ENCODE results near the gene ADAMTS6. TPM values are rescaled to one million over a fixed set of nuclear protein-coding genes. Genes with fewer than 3 reads are reported as not detected.

The ADAMTS6 gene
- total RNA-seq, 3 donors from 2014 or later (not counting 1 experiment from before 2014, with no cell fraction given): 0.47 to 1.4 (median 1.1) TPM

- no peak for DNase-seq
- WGBS (ENCODE audit: insufficient coverage): 84% methylated on average over 9 of the region's 9 CpGs
- Mint-ChIP-seq H3K9me3 (no peaks in the 10 kb centered on the region), H3K27ac (no peak overlapping the region), H3K4me1 (no peaks in the 10 kb centered on the region), H3K36me3 (no peaks in the 10 kb centered on the region), H3K4me3 (no peak overlapping the region), H3K27me3 (ENCODE audit: low read depth in 2 of 2) (peaks cover 4 to 14% of the 10 kb centered on the region in 2 donors)
- Histone ChIP-seq H3K4me1 (ENCODE audit: control insufficient read depth, insufficient read depth, low read length) (no peaks in the 10 kb centered on the region), H3K27me3 (ENCODE audit: control insufficient read depth, insufficient read depth, low read length) (no peaks in the 10 kb centered on the region), H3K9me3 (ENCODE audit: control insufficient read depth, insufficient read depth, low read length) (no peaks in the 10 kb centered on the region), H3K36me3 (ENCODE audit: control insufficient read depth, insufficient read depth, low read length) (no peaks in the 10 kb centered on the region), H3K27ac (ENCODE audit: low read length) (no peak overlapping the region), H3K4me3 (ENCODE audit: low read length) (no peak overlapping the region)
- intact Hi-C loops (cut with micrococcal nuclease): no loop called here
- no peak for TF ChIP-seq CTCF (IDR thresholded peaks at IDR 0.05)
- no peak for ATAC-seq
These were observed 337.4 kb downstream of the ADAMTS6 start for GRCh38 chr5:65144136-65144871.

GRCh38 chr5:65142511-65143011 is 339.2 kb downstream of the ADAMTS6 start:
- Mint-ChIP-seq H3K9me3 (no peaks in the 10 kb centered on the region), H3K4me3 (no peak overlapping the region)

GRCh38 chr5:65142016-65142415 is 339.7 kb downstream of the ADAMTS6 start:
- H3K36me3 ChIP-seq (ENCODE audit: control insufficient read depth, insufficient read depth, low read length): no peaks in the 10 kb centered on the region
- no peak for DNase-seq
- no peaks in the 10 kb centered on the region for H3K36me3 Mint-ChIP-seq
- no peak overlapping the region for H3K4me3 Mint-ChIP-seq
- H3K27ac ChIP-seq (ENCODE audit: low read length): no peak overlapping the region
- H3K4me1 Mint-ChIP-seq: no peaks in the 10 kb centered on the region
- H3K9me3 Mint-ChIP-seq: no peaks in the 10 kb centered on the region
- H3K4me3 ChIP-seq (ENCODE audit: low read length): no peak overlapping the region
- H3K9me3 ChIP-seq (ENCODE audit: control insufficient read depth, insufficient read depth, low read length): no peaks in the 10 kb centered on the region
- H3K27ac Mint-ChIP-seq: no peak overlapping the region
- no peak for ATAC-seq
- 100% methylated on average over 1 of the region's 2 CpGs for WGBS (ENCODE audit: insufficient coverage)
- H3K27me3 Mint-ChIP-seq (ENCODE audit: low read depth in 2 of 2): peaks cover 4 to 14% of the 10 kb centered on the region in 2 donors
- H3K4me1 ChIP-seq (ENCODE audit: control insufficient read depth, insufficient read depth, low read length): no peaks in the 10 kb centered on the region
- intact Hi-C loops (cut with micrococcal nuclease): no loop called here
- H3K27me3 ChIP-seq (ENCODE audit: control insufficient read depth, insufficient read depth, low read length): no peaks in the 10 kb centered on the region
- TF ChIP-seq CTCF (IDR thresholded peaks at IDR 0.05): no peak

More at GRCh38 chr5:65142511-65143011, 339.2 kb downstream of the ADAMTS6 start:
- H3K4me1 Mint-ChIP-seq: no peaks in the 10 kb centered on the region
- peaks cover 4 to 14% of the 10 kb centered on the region in 2 donors for H3K27me3 Mint-ChIP-seq (ENCODE audit: low read depth in 2 of 2)
- no peak overlapping the region for H3K27ac Mint-ChIP-seq
- Histone ChIP-seq H3K36me3 (ENCODE audit: control insufficient read depth, insufficient read depth, low read length) (no peaks in the 10 kb centered on the region), H3K27me3 (ENCODE audit: control insufficient read depth, insufficient read depth, low read length) (no peaks in the 10 kb centered on the region), H3K4me1 (ENCODE audit: control insufficient read depth, insufficient read depth, low read length) (no peaks in the 10 kb centered on the region), H3K4me3 (ENCODE audit: low read length) (no peak overlapping the region), H3K9me3 (ENCODE audit: control insufficient read depth, insufficient read depth, low read length) (no peaks in the 10 kb centered on the region), H3K27ac (ENCODE audit: low read length) (no peak overlapping the region)
- no peak for TF ChIP-seq CTCF (IDR thresholded peaks at IDR 0.05)
- intact Hi-C loops (cut with micrococcal nuclease): no loop called here
- DNase-seq (no peak), ATAC-seq (no peak)
- H3K36me3 Mint-ChIP-seq: no peaks in the 10 kb centered on the region
- WGBS (ENCODE audit: insufficient coverage): 49% methylated on average over 3 of the region's 3 CpGs

GRCh38 chr5:65141493-65141892 is 340.2 kb downstream of the ADAMTS6 start:
- no peaks in the 10 kb centered on the region for H3K9me3 Mint-ChIP-seq
- H3K27ac Mint-ChIP-seq: no peak overlapping the region
- no peaks in the 10 kb centered on the region for H3K9me3 ChIP-seq (ENCODE audit: control insufficient read depth, insufficient read depth, low read length)
- no peak for TF ChIP-seq CTCF (IDR thresholded peaks at IDR 0.05)
- no peaks in the 10 kb centered on the region for H3K4me1 Mint-ChIP-seq
- no peak overlapping the region for H3K27ac ChIP-seq (ENCODE audit: low read length)
- H3K27me3 Mint-ChIP-seq (ENCODE audit: low read depth in 2 of 2): peaks cover 4 to 14% of the 10 kb centered on the region in 2 donors
- H3K4me1 ChIP-seq (ENCODE audit: control insufficient read depth, insufficient read depth, low read length): no peaks in the 10 kb centered on the region
- no peak for ATAC-seq
- intact Hi-C loops (cut with micrococcal nuclease): no loop called here
- H3K4me3 ChIP-seq (ENCODE audit: low read length): no peak overlapping the region
- no peaks in the 10 kb centered on the region for H3K36me3 Mint-ChIP-seq
- DNase-seq: no peak
- H3K27me3 ChIP-seq (ENCODE audit: control insufficient read depth, insufficient read depth, low read length): no peaks in the 10 kb centered on the region
- H3K36me3 ChIP-seq (ENCODE audit: control insufficient read depth, insufficient read depth, low read length): no peaks in the 10 kb centered on the region
- no peak overlapping the region for H3K4me3 Mint-ChIP-seq
